HL-60/S4 treated with retinoic acid at 250 ng/mL for 4 days and 3 days (cell line): ENCODE results near the gene CRYBA4.
"Not testable (repeated sequence)": the region's sequence is repeated elsewhere in the genome, so short reads cannot be mapped to it uniquely, and the experiment has no call there.

ENCODE experiments used
- in situ Hi-C: fragments of 300-500 bp; cut with MboI; formaldehyde crosslinking; loops from 2 replicates; pipeline ENCODE4 v1.7.0; 2022; ENCODE audit warnings: low sequenced_read_pairs

The CRYBA4 gene

GRCh38 chr22:26593763-26594162 is 28.0 kb upstream of the CRYBA4 start:
- in situ Hi-C loops = no loop called here

- in situ Hi-C loops = no loop called here
These were observed 24.7 kb upstream of the CRYBA4 start for GRCh38 chr22:26597026-26597425.

DNA sequence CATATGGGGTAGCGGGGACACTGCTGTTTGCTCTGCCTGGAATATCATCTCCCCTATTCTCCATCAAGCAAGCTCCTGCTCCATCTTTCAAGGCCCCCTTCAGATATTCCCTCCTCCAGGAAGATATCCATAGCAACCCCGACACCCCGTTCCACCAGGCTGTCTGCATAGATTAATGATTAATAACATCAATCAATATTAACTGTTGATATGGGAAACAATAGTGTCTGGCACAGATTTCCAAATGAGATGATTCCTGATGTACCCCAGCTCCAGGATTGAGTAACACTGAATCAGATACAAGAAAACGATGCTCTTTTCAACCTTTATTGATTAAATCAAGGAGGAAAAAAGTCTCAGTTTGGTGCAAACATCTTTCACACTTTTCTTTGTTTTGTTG is 24.3 kb upstream of the CRYBA4 start:
- in situ Hi-C loops = no loop called here

DNA sequence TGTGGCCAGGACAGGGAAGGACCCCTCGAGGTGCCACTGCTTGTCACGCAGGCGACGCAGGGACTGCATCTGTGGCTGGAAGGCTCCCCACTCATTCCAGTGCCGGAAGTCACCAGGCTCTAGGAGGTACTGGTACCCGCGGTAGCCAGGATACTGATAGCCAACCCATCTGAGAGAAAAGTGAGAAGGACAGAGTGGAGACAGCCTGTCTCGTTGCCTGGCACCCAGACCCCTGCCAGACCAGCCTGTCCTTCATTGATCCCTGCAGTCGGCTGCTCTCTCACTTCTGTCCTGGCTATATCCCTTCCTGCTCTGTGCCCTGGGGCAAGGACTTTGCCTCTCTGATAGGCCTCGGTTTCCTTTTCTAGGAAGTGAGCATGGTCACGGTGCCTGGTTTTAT is 22.3 kb upstream of the CRYBA4 start:
- in situ Hi-C loops = no loop called here

DNA sequence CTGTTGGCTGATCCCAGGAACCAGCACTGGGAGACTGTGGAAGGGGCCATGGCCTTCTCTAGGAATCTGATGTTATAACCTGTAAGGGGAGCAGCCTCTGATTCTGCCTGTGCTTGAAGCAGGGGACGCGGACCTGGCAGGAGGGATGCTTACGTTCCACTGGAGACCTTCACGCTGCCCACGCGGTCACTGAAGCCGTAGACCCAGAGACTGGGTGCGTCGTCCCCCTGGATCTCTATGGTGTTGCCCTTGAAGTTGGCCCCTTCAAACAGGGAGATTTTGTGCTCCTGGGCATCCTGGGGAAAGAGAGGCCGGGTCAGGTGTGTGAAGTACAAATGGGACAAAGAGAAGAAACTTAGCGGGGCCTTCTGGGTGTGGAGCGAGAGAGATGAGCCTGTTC is 20.0 kb upstream of the CRYBA4 start:
- in situ Hi-C loops = no loop called here

- in situ Hi-C loops = no loop called here
These were observed 19.6 kb upstream of the CRYBA4 start for GRCh38 chr22:26602127-26602526.

DNA sequence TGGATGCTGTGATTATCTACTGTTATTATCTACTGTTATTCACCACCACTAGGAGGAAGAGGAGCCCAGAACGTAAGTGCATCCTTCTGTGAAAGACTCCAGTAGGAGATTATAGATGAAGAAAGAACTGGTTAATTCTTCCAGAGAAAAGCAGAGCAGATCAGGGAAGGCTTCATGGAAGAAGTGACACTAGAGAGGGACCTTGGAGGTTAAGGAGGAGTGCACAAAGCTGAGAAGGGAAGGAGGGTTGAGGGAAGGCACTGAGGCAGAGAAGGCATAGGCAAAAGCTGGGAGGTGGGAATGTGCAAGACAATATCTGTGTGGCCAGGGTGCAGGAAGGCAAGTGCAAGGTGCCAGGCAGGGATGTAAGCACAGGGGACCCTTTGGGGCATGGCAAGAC is 17.4 kb upstream of the CRYBA4 start:
- in situ Hi-C loops = no loop called here

- in situ Hi-C loops = no loop called here
These were observed 15.2 kb upstream of the CRYBA4 start for GRCh38 chr22:26606611-26607010.

- in situ Hi-C loops = no loop called here
These were observed 13.6 kb upstream of the CRYBA4 start for GRCh38 chr22:26608129-26608528.

DNA sequence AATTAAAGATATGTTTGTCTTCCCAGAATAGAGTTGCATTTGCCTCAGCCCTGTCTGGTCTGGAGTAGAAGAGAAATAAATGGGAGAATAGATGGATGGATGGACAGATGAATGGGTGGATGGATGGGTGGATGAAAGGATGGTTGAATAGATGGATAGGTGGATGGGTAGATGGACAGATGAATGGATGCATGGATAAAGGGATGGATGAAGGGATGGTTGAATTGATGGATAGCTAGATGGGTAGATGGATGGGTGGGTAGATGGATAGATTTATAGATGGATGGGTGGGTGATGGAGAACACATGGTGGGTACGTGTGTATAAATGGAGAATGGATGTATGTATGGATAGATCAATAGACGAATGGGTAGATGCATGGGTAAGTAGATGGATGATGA is 12.5 kb upstream of the CRYBA4 start:
- in situ Hi-C loops = no loop called here

GRCh38 chr22:26610072-26610958 is 11.4 kb upstream of the CRYBA4 start:
- in situ Hi-C loops = no loop called here

GRCh38 chr22:26610996-26611395 is 10.8 kb upstream of the CRYBA4 start:
- in situ Hi-C loops = no loop called here

DNA sequence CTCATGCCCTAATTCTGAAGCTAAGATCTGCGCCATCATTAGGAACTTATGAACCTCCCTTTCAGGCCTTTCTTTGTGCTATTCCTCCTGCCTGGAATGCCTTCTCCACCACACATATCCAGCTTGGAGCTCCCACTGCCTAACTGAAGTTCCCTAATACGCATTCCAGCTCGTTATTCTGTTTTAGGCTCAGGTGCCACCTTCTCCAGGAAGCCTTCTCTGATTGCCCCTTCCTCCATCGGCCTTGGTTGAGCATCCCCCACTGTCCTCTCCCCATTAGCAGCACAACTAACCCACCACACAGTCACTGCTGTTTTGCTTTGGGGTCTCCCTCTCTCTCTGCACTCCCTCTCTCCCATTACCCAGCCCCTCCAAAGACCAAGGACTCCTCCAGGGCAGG is 9.1 kb upstream of the CRYBA4 start:
- in situ Hi-C loops = no loop called here

- in situ Hi-C loops = not testable (repeated sequence)
These were observed 8.0 kb upstream of the CRYBA4 start for GRCh38 chr22:26613753-26614152.

GRCh38 chr22:26614322-26614721 is 7.4 kb upstream of the CRYBA4 start:
- in situ Hi-C loops = no loop called here

DNA sequence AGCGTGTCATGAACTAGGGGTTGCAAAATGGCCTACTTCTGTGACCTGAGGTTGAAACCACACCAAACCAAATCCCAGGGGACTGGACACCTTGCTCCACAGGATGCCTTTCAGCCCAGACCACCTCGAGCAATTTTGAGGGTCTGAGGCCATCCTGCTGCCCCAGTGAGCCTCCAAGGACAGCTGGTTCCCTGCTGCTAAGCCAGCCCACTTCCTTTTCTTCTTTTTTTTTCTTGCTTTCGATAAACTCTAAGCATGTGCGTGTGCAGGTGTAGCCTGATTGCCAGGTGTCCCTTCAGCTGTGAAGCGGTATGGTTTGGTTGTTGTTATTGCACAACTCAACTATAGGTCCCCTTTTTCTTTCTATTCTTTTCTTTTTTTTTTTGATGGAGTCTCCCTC is 6.6 kb upstream of the CRYBA4 start:
- in situ Hi-C loops = no loop called here

GRCh38 chr22:26615830-26616435 is 5.8 kb upstream of the CRYBA4 start:
- in situ Hi-C loops = no loop called here

- in situ Hi-C loops = no loop called here
These were observed 5.1 kb upstream of the CRYBA4 start for GRCh38 chr22:26616650-26617049.

GRCh38 chr22:26617271-26618199 is 4.2 kb upstream of the CRYBA4 start, which contains the start of gene CRYBB1:
TSS of gene CRYBB1 (minus strand) at chr22:26618027. CDS start at chr22:26616319, 1,708 bp downstream.
- in situ Hi-C loops = no loop called here

- in situ Hi-C loops = no loop called here
These were observed 3.3 kb upstream of the CRYBA4 start for GRCh38 chr22:26618455-26618854.

DNA sequence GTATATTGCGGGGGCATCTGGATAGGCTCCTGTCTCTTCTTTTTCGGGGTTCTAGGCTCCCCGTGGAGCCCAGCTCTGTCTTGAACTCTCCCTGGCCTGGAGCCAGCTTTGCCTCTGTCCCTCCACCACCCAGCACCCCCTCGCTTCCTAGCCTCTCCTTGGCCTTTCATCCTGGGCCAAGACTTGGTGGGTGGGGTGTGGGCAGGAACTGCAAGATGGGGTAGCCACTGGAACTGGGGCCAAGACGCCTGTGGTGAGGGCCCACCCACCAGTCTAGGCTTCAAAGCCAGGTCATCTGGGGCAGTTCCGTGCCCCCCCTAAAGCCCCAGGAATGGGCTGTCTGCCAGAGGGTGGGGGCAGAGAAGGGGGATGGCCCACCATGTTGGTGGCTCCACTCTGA is 2.3 kb upstream of the CRYBA4 start:
- in situ Hi-C loops = no loop called here
